Vagina (tissue), 2 donors: ENCODE measurements around the gene PPL.

Experiments used
- POLR2A ChIP-seq, 2 donors: fragments of 450-650 bp; IDR thresholded peaks; one replicate each; pipeline ENCODE4 v1.6.1; 2017; ENCODE audit warnings: antibody characterized with exemption in 2 of 2, mild to moderate bottlenecking in 2 of 2, moderate library complexity in 2 of 2
- TF ChIP-seq, protein P1 (sequence below), 3 experiments: fragments of 450-650 bp in 2 of 3; fragments of 200-600 bp in 1 of 3; sonication (generic) in 1 of 3; IDR thresholded peaks; one replicate each; pipeline ENCODE4 v1.5.1; 2017 to 2019; ENCODE audit warnings: antibody characterized with exemption in 3 of 3, mild to moderate bottlenecking in 2 of 3, moderate library complexity in 2 of 3

DNA sequence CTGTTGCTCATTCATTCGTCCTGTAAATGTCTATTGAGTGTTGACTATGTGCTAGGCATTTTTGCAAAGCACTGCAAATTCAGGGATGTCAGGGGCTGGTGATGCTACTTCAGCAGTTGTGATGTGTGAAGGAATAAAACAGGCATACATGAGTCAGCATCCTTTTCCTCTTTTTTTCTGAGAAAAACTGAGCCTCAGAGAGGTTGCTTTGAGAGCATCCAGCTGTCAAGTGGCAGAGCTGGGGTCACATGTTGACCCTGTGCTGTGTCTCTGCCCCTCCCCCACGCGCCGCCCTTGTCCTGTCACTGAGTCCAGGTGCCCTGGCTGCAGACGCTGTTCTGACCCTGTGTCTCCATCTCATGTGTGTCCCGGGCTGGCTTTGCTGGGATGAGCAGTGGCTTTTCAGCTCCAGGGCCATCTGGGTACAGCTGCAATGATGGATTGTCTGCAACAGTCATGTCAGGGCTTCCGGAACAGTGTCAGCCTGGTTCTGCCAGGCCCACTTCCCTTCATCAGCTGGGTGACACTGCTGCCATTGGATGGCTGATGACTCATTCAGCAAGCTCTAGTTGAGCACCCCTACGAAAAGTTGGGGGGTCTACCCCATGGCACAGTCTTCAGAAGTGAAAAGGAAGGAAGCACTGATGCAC is 36.1 kb upstream of the PPL start:
- TF ChIP-seq, protein P1, sequence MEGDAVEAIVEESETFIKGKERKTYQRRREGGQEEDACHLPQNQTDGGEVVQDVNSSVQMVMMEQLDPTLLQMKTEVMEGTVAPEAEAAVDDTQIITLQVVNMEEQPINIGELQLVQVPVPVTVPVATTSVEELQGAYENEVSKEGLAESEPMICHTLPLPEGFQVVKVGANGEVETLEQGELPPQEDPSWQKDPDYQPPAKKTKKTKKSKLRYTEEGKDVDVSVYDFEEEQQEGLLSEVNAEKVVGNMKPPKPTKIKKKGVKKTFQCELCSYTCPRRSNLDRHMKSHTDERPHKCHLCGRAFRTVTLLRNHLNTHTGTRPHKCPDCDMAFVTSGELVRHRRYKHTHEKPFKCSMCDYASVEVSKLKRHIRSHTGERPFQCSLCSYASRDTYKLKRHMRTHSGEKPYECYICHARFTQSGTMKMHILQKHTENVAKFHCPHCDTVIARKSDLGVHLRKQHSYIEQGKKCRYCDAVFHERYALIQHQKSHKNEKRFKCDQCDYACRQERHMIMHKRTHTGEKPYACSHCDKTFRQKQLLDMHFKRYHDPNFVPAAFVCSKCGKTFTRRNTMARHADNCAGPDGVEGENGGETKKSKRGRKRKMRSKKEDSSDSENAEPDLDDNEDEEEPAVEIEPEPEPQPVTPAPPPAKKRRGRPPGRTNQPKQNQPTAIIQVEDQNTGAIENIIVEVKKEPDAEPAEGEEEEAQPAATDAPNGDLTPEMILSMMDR (IDR thresholded peaks at IDR 0.05): no peak
- no peak for TF ChIP-seq POLR2A (IDR thresholded peaks at IDR 0.05)
